HepG2 (cell line): ENCODE measurements around the gene ACAA2. TPM values are rescaled to one million over a fixed set of nuclear protein-coding genes. Genes with fewer than 3 reads are reported as not detected.
A peak's percentile ranks its signal among the peaks of the same experiment; 100 is the strongest.

Experiments
- BRD4 ChIP-seq: sonication (generic); formaldehyde crosslinking; IDR thresholded peaks from 2 replicates; pipeline ENCODE4 v1.4.0; 2020; ENCODE audit warnings: missing genetic modification reagents
- CBX1 ChIP-seq: IDR thresholded peaks from one replicate; pipeline ENCODE4 v1.6.1; 2016; ENCODE audit warnings: antibody characterized with exemption, low read depth
- CBX5 ChIP-seq: sonication (generic); formaldehyde crosslinking; IDR thresholded peaks from 2 replicates; pipeline ENCODE4 v1.4.0; 2020; ENCODE audit warnings: missing genetic modification reagents, borderline replicate concordance
- CSRNP2 ChIP-seq: sonication (generic); formaldehyde crosslinking; conservative IDR thresholded peaks from 2 replicates; pipeline ENCODE4 v1.8.0; 2022; ENCODE audit warnings: low read depth, missing genetic modification reagents
- KIAA2018 ChIP-seq: sonication (generic); formaldehyde crosslinking; IDR thresholded peaks from 2 replicates; pipeline ENCODE4 v1.5.0; 2020; ENCODE audit warnings: mild to moderate bottlenecking, missing genetic modification reagents, borderline replicate concordance
- MXI1 ChIP-seq: IDR thresholded peaks from 3 replicates; pipeline ENCODE4 v1.6.1; 2012; ENCODE audit warnings: low read depth, low read length, inconsistent platforms, borderline replicate concordance
- NBN ChIP-seq: fragments of 450-650 bp; conservative IDR thresholded peaks from 2 replicates; pipeline ENCODE4 v1.6.1; 2017
- PREB ChIP-seq: sonication (generic); formaldehyde crosslinking; IDR thresholded peaks from 2 replicates; pipeline ENCODE4 v1.4.0; 2020; ENCODE audit warnings: missing genetic modification reagents
- PRMT3 ChIP-seq: sonication (generic); formaldehyde crosslinking; IDR thresholded peaks from 2 replicates; pipeline ENCODE4 v1.8.1; 2022; ENCODE audit warnings: low read depth, mild to moderate bottlenecking, moderate library complexity, missing genetic modification reagents, borderline replicate concordance
- REXO4 ChIP-seq: sonication (generic); formaldehyde crosslinking; IDR thresholded peaks from 2 replicates; pipeline ENCODE4 v1.8.0; 2022; ENCODE audit warnings: missing genetic modification reagents, mild to moderate bottlenecking, borderline replicate concordance
- SAP130 ChIP-seq: IDR thresholded peaks from 2 replicates; pipeline ENCODE4 v1.6.1; 2016; ENCODE audit warnings: low read depth
- TBP ChIP-seq: sonication (generic); formaldehyde crosslinking; IDR thresholded peaks from 2 replicates; pipeline ENCODE4 v1.5.0; 2020; ENCODE audit warnings: missing genetic modification reagents
- ZFX ChIP-seq: sonication (generic); formaldehyde crosslinking; IDR thresholded peaks from 2 replicates; pipeline ENCODE4 v1.4.0; 2020; ENCODE audit warnings: mild to moderate bottlenecking, low read depth, missing genetic modification reagents, moderate library complexity
- ZNF768 ChIP-seq: sonication (generic); formaldehyde crosslinking; IDR thresholded peaks from 2 replicates; pipeline ENCODE4 v1.4.0; 2020; ENCODE audit warnings: missing genetic modification reagents
- ZXDC ChIP-seq: sonication (generic); formaldehyde crosslinking; IDR thresholded peaks from 2 replicates; pipeline ENCODE4 v1.5.0; 2020; ENCODE audit warnings: mild to moderate bottlenecking, missing genetic modification reagents
- polyA plus RNA-seq, 8 experiments: library from polyadenylated mRNA; depleted of rRNA in 3 of 8; stranded (reverse) in 7 of 8; unstranded in 1 of 8; fragments of >200 nt; fragmentation: Illumina TruSeq in 4 of 8; extraction: Trizol in 4 of 8; gene quantifications; 2 replicates each; pipeline versions ENCODE4 v1.2.1 to v1.2.3, GENCODE V29; 2011 to 2016; ENCODE audit warnings: low read depth in 4 of 8, missing spikeins in 1 of 8, mixed read lengths in 1 of 8; ENCODE audit not compliant: insufficient read depth in 1 of 8
- total RNA-seq, 5 experiments: library from RNA; depleted of rRNA; stranded (reverse); fragments of >200 nt; fragmentation: Illumina TruSeq; extraction: Trizol; gene quantifications; 2 replicates each; pipeline ENCODE4 v1.2.3, GENCODE V29; 2016; ENCODE audit warnings: low read depth in 1 of 5

The ACAA2 gene
- total and polyA plus RNA-seq, 2 of the 13 experiments (the other 11 are each of a cell fraction or from before 2014, with no cell fraction given) = 51.6 to 182 TPM

- no peak for TF ChIP-seq KIAA2018 (CRISPR knock-in tag)
- no peak for TF ChIP-seq CBX5 (CRISPR knock-in tag)
- peak; percentile 47 for TF ChIP-seq SAP130 (CRISPR knock-in tag)
- TF ChIP-seq ZXDC (CRISPR knock-in tag) = no peak
- TF ChIP-seq CSRNP2 = no peak
- TF ChIP-seq MXI1 = peak; percentile 17; the same call in 1 of the 3 replicates
- TF ChIP-seq REXO4 (CRISPR knock-in tag) = 0 out of 2 replicates have a peak, but pooled peaks have one; percentile 59
- no peak for TF ChIP-seq PRMT3
- peak; percentile 27; the same call in 1 of the 2 replicates for TF ChIP-seq BRD4 (CRISPR knock-in tag)
- TF ChIP-seq ZNF768 (CRISPR knock-in tag) = no peak; the same call in 1 of the 2 replicates
- TF ChIP-seq CBX1 = no peak
- TF ChIP-seq PREB = no peak
- no peak for TF ChIP-seq NBN
- TF ChIP-seq TBP (CRISPR knock-in tag) = no peak; the same call in 1 of the 2 replicates
- TF ChIP-seq ZFX (CRISPR knock-in tag) = peak; percentile 73
Measured at GRCh38 chr18:49813319-49814146, at the start of gene ACAA2 (continued).
